Smooth muscle cell (in vitro differentiated cells): ENCODE measurements around the gene MEG3. TPM values are rescaled to one million over a fixed set of nuclear protein-coding genes. Genes with fewer than 3 reads are reported as not detected.

Experiments
- DNase-seq: peaks from one replicate; lab custom pipeline; 2025; ENCODE audit not compliant: unreplicated experiment; lab: John Stamatoyannopoulos, UW
- H2AFZ ChIP-seq: fragments of 200-600 bp; sonication (generic); 2 replicates; pipeline ENCODE4 v1.6.0; 2016; ENCODE audit warnings: antibody characterized with exemption, low read depth, mild to moderate bottlenecking
- H3F3A ChIP-seq: fragments of 200-600 bp; sonication (generic); 2 replicates; pipeline ENCODE4 v1.6.0; 2017; ENCODE audit warnings: antibody characterized with exemption, low read depth
- H3K27ac ChIP-seq: fragments of 200-600 bp; sonication (generic); 2 replicates; pipeline ENCODE4 v1.5.1; 2016; ENCODE audit warnings: low read depth, mild to moderate bottlenecking
- H3K27me3 ChIP-seq: fragments of 200-600 bp; sonication (generic); 2 replicates; pipeline ENCODE4 v1.6.1; 2016; ENCODE audit warnings: low read depth, mild to moderate bottlenecking
- H3K36me3 ChIP-seq: fragments of 200-600 bp; sonication (generic); 2 replicates; pipeline ENCODE4 v1.5.1; 2016; ENCODE audit warnings: low read depth
- H3K4me1 ChIP-seq: fragments of 200-600 bp; sonication (generic); 2 replicates; pipeline ENCODE4 v1.5.1; 2016; ENCODE audit warnings: low read depth
- H3K4me2 ChIP-seq: fragments of 200-600 bp; sonication (generic); 2 replicates; pipeline ENCODE4 v1.6.0; 2016; ENCODE audit warnings: mild to moderate bottlenecking
- H3K4me3 ChIP-seq: fragments of 200-600 bp; sonication (generic); 2 replicates; pipeline ENCODE4 v1.5.1; 2016; ENCODE audit warnings: mild to moderate bottlenecking
- H3K79me2 ChIP-seq: fragments of 200-600 bp; sonication (generic); 2 replicates; pipeline ENCODE4 v1.6.0; 2016; ENCODE audit warnings: low read depth, mild to moderate bottlenecking
- H3K9ac ChIP-seq: fragments of 200-600 bp; sonication (generic); 2 replicates; pipeline ENCODE4 v1.6.0; 2016; ENCODE audit warnings: low read depth
- H3K9me3 ChIP-seq: fragments of 200-600 bp; sonication (generic); replicated peaks from 2 replicates; pipeline ENCODE4 v1.5.1; 2016; ENCODE audit warnings: low read depth
- H4K20me1 ChIP-seq: fragments of 200-600 bp; sonication (generic); 2 replicates; pipeline ENCODE4 v1.6.0; 2016; ENCODE audit warnings: low read depth
- WGBS: methylation state at CpG from one replicate; pipeline ENCODE4 v1.1.7; 2016; ENCODE audit warnings: low lambda C conversion rate; 5-methylcytosine and 5-hydroxymethylcytosine counted together
- polyA plus RNA-seq: library from polyadenylated mRNA; unstranded; fragments of >200 nt; fragmentation: Nextera tagmentation; extraction: Ambion mirVana; gene quantifications from 2 replicates; pipeline ENCODE4 v1.2.1, GENCODE V29; 2016
- total RNA-seq: library from RNA; depleted of rRNA; stranded (reverse); fragments of >200 nt; gene quantifications from 2 replicates; pipeline ENCODE4 v1.2.3, GENCODE V29; 2014
- TF ChIP-seq, protein P1 (sequence below): fragments of 200-600 bp; sonication (generic); IDR thresholded peaks from 2 replicates; pipeline ENCODE4 v1.5.1; 2017; ENCODE audit warnings: borderline replicate concordance, mild to moderate bottlenecking, antibody characterized with exemption; ENCODE audit not compliant: insufficient read depth, poor library complexity, severe bottlenecking

The MEG3 gene
- total and polyA plus RNA-seq, 2 experiments from 2014 or later, result not detected

GRCh38 chr14:100819829-100820475 is 6.0 kb upstream of the MEG3 start:
- Histone ChIP-seq H4K20me1 (no peaks in the 10 kb centered on the region), H3K4me2 (no peak overlapping the region), H3F3A (peaks cover 14% of the 10 kb centered on the region), H3K9me3 (no peaks in the 10 kb centered on the region), H3K36me3 (no peaks in the 10 kb centered on the region), H3K79me2 (no peaks in the 10 kb centered on the region), H3K4me1 (peaks cover 14% of the 10 kb centered on the region), H3K27me3 (no peaks in the 10 kb centered on the region), H2AFZ (no peak overlapping the region), H3K4me3 (no peak overlapping the region), H3K9ac (no peak overlapping the region), H3K27ac (no peak overlapping the region)
- no peak for DNase-seq
- TF ChIP-seq, protein P1, sequence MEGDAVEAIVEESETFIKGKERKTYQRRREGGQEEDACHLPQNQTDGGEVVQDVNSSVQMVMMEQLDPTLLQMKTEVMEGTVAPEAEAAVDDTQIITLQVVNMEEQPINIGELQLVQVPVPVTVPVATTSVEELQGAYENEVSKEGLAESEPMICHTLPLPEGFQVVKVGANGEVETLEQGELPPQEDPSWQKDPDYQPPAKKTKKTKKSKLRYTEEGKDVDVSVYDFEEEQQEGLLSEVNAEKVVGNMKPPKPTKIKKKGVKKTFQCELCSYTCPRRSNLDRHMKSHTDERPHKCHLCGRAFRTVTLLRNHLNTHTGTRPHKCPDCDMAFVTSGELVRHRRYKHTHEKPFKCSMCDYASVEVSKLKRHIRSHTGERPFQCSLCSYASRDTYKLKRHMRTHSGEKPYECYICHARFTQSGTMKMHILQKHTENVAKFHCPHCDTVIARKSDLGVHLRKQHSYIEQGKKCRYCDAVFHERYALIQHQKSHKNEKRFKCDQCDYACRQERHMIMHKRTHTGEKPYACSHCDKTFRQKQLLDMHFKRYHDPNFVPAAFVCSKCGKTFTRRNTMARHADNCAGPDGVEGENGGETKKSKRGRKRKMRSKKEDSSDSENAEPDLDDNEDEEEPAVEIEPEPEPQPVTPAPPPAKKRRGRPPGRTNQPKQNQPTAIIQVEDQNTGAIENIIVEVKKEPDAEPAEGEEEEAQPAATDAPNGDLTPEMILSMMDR, result no peak
- 97% methylated on average over 22 of the region's 22 CpGs for WGBS

GRCh38 chr14:100820957-100821356 is 5.0 kb upstream of the MEG3 start:
- H2AFZ ChIP-seq, result no peak overlapping the region
- no peaks in the 10 kb centered on the region for H3K36me3 ChIP-seq
- H4K20me1 ChIP-seq, result no peaks in the 10 kb centered on the region
- H3K4me1 ChIP-seq, result peaks cover 14% of the 10 kb centered on the region
- no peaks in the 10 kb centered on the region for H3K79me2 ChIP-seq
- H3K4me2 ChIP-seq, result no peak overlapping the region
- 66% methylated on average over 4 of the region's 4 CpGs for WGBS
- no peak overlapping the region for H3K9ac ChIP-seq
- H3K27me3 ChIP-seq, result no peaks in the 10 kb centered on the region
- H3F3A ChIP-seq, result peaks cover 14% of the 10 kb centered on the region
- no peak for DNase-seq
- no peaks in the 10 kb centered on the region for H3K9me3 ChIP-seq
- TF ChIP-seq, protein P1, result no peak
- H3K27ac ChIP-seq, result no peak overlapping the region
- H3K4me3 ChIP-seq, result no peak overlapping the region

DNA sequence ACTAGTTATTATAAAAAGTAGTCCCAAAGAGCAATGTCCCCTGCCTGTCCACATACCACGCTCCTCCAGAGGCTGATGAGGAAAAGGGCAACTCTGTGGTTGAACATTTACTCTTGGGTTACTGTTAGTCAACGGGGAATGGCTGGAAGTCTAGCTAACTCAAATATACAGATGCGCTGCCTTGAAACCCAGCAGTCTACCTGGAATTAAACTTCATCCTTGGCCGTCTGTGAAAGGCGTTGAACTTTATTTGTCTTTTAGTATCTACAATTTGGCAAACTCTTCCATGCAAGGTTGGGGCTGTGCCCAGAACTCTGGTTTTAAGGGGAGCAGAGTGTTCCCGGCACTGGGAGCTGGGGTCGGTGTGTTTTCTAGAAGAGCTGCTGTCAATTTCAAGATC is 3.9 kb upstream of the MEG3 start:
- Histone ChIP-seq H3K79me2 (no peaks in the 10 kb centered on the region), H3K4me2 (no peak overlapping the region), H3K4me1 (peaks cover 14% of the 10 kb centered on the region), H4K20me1 (no peaks in the 10 kb centered on the region), H3K36me3 (no peaks in the 10 kb centered on the region), H3K4me3 (no peak overlapping the region), H3K27ac (peak overlapping the region; percentile 73), H3K9ac (no peak overlapping the region), H2AFZ (no peak overlapping the region), H3K27me3 (no peaks in the 10 kb centered on the region), H3F3A (peaks cover 9% of the 10 kb centered on the region), H3K9me3 (no peaks in the 10 kb centered on the region)
- no peak for DNase-seq
- 92% methylated on average over 7 of the region's 7 CpGs for WGBS
- TF ChIP-seq, protein P1, result no peak
